K562 (cell line): ENCODE measurements around the gene TFCP2. TPM values are rescaled to one million over a fixed set of nuclear protein-coding genes. Genes with fewer than 3 reads are reported as not detected.

Source experiments
- BCL6 ChIP-seq: fragments of 250-450 bp; sonication (Bioruptor Pico); IDR thresholded peaks from 2 replicates; pipeline ENCODE4 v1.4.0; 2020
- CLOCK ChIP-seq: fragments of 250-450 bp; sonication (Bioruptor Pico); IDR thresholded peaks from 2 replicates; pipeline ENCODE4 v1.4.0; 2020; ENCODE audit warnings: mild to moderate bottlenecking, moderate library complexity, borderline replicate concordance
- FOXJ3 ChIP-seq: sonication (generic); formaldehyde crosslinking; IDR thresholded peaks from 2 replicates; pipeline ENCODE4 v1.4.0; 2020; ENCODE audit warnings: mild to moderate bottlenecking, missing genetic modification reagents
- FOXO4 ChIP-seq: fragments of 450-650 bp; formaldehyde crosslinking; IDR thresholded peaks from 2 replicates; pipeline ENCODE4 v1.4.0; 2020; ENCODE audit warnings: mild to moderate bottlenecking, moderate library complexity
- GMEB1 ChIP-seq: fragments of 250-450 bp; sonication (Bioruptor Pico); IDR thresholded peaks from 2 replicates; pipeline ENCODE4 v1.4.0; 2020; ENCODE audit warnings: mild to moderate bottlenecking
- HLTF ChIP-seq: fragments of 450-650 bp; IDR thresholded peaks from 2 replicates; pipeline ENCODE4 v1.6.1; 2016
- MEF2A ChIP-seq: IDR thresholded peaks from 2 replicates; pipeline ENCODE4 v1.6.1; 2011; ENCODE audit warnings: low read depth, mild to moderate bottlenecking, low read length, moderate library complexity; ENCODE audit not compliant: control insufficient read depth
- PTRF ChIP-seq: fragments of 450-650 bp; IDR thresholded peaks from 2 replicates; pipeline ENCODE4 v1.6.1; 2016; ENCODE audit warnings: mild to moderate bottlenecking, missing genetic modification characterization, missing compliant biosample characterization
- TFAP4 ChIP-seq: sonication (generic); formaldehyde crosslinking; IDR thresholded peaks from 2 replicates; pipeline ENCODE4 v1.8.0; 2022; ENCODE audit warnings: missing genetic modification reagents, mild to moderate bottlenecking, moderate library complexity, borderline replicate concordance
- YY1 ChIP-seq, 3 experiments: IDR thresholded peaks; 2 replicates each; pipeline ENCODE4 v1.6.1; 2011; ENCODE audit warnings: low read length in 2 of 3, mild to moderate bottlenecking in 2 of 3, moderate library complexity in 2 of 3, borderline replicate concordance in 1 of 3, control low read depth in 1 of 3, low read depth in 1 of 3; ENCODE audit not compliant: insufficient read depth in 3 of 3, insufficient replicate concordance in 2 of 3, control insufficient read depth in 1 of 3, insufficient read length in 1 of 3; ENCODE audit errors: extremely low read depth in 1 of 3
- ZFP91 ChIP-seq: sonication (generic); formaldehyde crosslinking; IDR thresholded peaks from 2 replicates; pipeline ENCODE4 v1.8.0; 2022; ENCODE audit warnings: mild to moderate bottlenecking, missing genetic modification reagents
- ZHX1 ChIP-seq: fragments of 150-350 bp; conservative IDR thresholded peaks from 2 replicates; pipeline ENCODE4 v1.6.1; 2014; ENCODE audit warnings: low read length
- ZKSCAN1 ChIP-seq: fragments of 150-350 bp; IDR thresholded peaks from 2 replicates; pipeline ENCODE4 v1.6.1; 2016; ENCODE audit warnings: low read depth, low read length
- polyA plus RNA-seq, 8 experiments: library from polyadenylated mRNA; depleted of rRNA in 4 of 8; stranded (reverse) in 5 of 8; unstranded in 3 of 8; fragments of >200 nt; fragmentation: Nextera tagmentation in 2 of 8; fragmentation: Illumina TruSeq in 1 of 8; extraction: Ambion mirVana in 2 of 8; extraction: Trizol in 1 of 8; gene quantifications; 2 replicates each; pipeline versions ENCODE4 v1.2.1 to v1.2.3, GENCODE V29; 2011 to 2014; ENCODE audit warnings: inconsistent platforms in 1 of 8, missing spikeins in 1 of 8
- total RNA-seq, 7 experiments: library from RNA; depleted of rRNA in 6 of 7; stranded (reverse); fragments of >200 nt in 6 of 7; fragmentation: Illumina TruSeq in 2 of 7; extraction: Trizol in 2 of 7; gene quantifications; 2 replicates each; pipeline versions ENCODE4 v1.2.1 to v1.2.3, GENCODE V29; 2011 to 2021; ENCODE audit warnings: low replicate concordance in 1 of 7

Gene TFCP2
- total and polyA plus RNA-seq, 9 of the 15 experiments (the other 6 are each of a cell fraction or from before 2014, with no cell fraction given): 8.0 to 38.9 (median 19.3) TPM

- peak; percentile 59 to 90 (median 84) for TF ChIP-seq YY1 (IDR thresholded peaks at IDR 0.05; ENCODE audit: borderline replicate concordance in 1 of 3, control insufficient read depth in 1 of 3, extremely low read depth in 1 of 3, insufficient read depth in 3 of 3, insufficient read length in 1 of 3, insufficient replicate concordance in 2 of 3, low read depth in 1 of 3, low read length in 2 of 3)
- no peak for TF ChIP-seq BCL6 (CRISPR knock-in tag)
- TF ChIP-seq FOXO4 (CRISPR knock-in tag): no peak
- no peak for TF ChIP-seq ZHX1
- no peak for TF ChIP-seq GMEB1
- peak; percentile 83; the same call in 1 of the 2 replicates for TF ChIP-seq TFAP4 (CRISPR knock-in tag)
- 0 out of 2 replicates have a peak, but pooled peaks have one; percentile 19 for TF ChIP-seq ZFP91 (CRISPR knock-in tag)
- TF ChIP-seq PTRF (tag): no peak
- TF ChIP-seq ZKSCAN1: peak; percentile 34
- no peak for TF ChIP-seq FOXJ3 (CRISPR knock-in tag)
- TF ChIP-seq CLOCK (CRISPR knock-in tag): no peak
- TF ChIP-seq MEF2A: no peak
- peak; percentile 84; the same call in 1 of the 2 replicates for TF ChIP-seq HLTF
These were observed at the start of gene TFCP2 (continued) for GRCh38 chr12:51172515-51173431.
